ENCODE results near the gene AGR2.
"Not testable (repeated sequence)": the region's sequence is repeated elsewhere in the genome, so short reads cannot be mapped to it uniquely, and the experiment has no call there.

The AGR2 gene

DNA sequence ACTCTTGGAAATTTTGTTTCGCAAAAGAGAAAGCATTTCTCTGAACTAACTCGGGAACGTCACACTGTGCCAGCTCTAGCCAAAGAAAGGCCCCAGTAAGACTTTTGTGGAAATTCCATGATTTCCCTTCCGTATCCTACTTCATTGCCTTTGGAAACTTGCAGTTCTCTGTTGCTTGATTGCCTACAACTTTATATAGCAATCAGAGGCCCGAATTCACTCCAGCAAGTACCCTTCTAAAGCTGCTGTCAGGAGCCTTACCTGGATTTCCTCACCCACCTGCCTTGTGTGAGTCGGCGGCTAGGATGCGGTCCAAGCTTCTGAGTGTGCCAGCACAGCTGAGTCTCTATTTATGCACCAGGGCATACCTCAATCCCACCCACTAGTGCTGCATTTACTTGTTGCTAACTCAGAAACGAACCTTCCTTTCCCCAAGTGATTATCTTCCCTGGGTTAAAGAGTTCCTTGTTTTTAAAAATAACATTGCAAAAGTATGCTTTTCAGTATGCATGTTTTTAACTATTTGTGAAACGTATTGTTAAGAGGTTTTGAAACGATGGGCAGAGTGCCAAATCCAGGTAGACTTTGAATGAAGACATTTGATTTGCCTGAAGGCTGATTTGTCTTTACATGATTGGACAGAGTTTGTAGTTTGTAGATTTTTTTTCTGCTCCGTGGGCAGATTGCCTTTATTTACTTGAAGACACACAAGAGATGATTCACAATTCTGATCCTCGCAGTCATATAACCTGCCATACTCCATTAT is at the start of gene AGR2:
TSS of gene AGR2 (minus strand) at position 326 of the 766 bp plus-strand sequence. CDS start 3,203 bp downstream, outside the sequence.
- no peaks in the 10 kb centered on the region for H3K4me1 Mint-ChIP-seq
- no peak within 1 kb of the TSS for H3K27ac Mint-ChIP-seq
- H3K4me3 Mint-ChIP-seq, result no peak within 1 kb of the TSS
- H3K27me3 Mint-ChIP-seq, result peaks cover 7% of the 10 kb centered on the region
- H3K9me3 Mint-ChIP-seq, result no peaks in the 10 kb centered on the region
- no peaks in the 10 kb centered on the region for H3K36me3 Mint-ChIP-seq

DNA sequence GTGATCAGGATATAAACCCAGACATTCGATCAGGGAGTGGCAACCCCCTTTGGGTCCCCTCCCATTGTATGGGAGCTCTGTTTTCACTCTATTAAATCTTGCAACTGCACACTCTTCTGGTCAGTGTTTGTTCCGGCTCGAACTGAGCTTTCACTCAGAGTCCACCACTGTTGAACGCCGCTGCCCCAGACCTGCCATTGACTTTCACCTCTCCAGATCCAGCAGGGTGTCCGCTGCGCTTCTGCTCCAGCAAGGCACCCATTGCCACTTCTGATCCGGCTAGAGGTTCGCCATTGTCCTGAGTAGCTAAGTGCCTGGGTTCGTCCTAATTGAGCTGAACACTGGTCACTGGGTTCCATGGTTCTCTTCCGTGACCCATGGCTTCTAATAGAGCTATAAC is 48.4 kb upstream of the AGR2 start:
- not testable (repeated sequence) for H3K27ac Mint-ChIP-seq, H3K4me3 Mint-ChIP-seq, H3K9me3 Mint-ChIP-seq, H3K36me3 Mint-ChIP-seq, H3K4me1 Mint-ChIP-seq
- H3K27me3 Mint-ChIP-seq, result peaks cover 10% of the 10 kb centered on the region

DNA sequence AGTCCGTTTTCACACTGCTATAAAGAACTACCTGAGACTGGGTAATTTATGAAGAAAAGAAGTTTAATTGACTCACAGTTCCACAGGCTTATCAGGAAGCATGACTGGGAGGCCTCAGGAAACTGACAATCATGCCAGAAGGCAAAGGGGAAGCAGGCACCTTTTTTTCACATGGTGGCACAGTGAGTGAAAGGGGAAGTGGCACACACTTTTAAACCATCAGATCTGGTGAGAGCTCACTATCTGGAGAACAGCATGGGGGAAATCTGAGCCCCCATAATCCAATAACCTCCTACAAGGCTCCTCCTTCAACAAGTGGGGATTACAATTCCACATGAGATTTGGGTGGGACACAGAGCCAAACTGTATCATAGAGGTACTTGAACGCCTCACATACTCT is 47.0 kb upstream of the AGR2 start:
- Mint-ChIP-seq H3K4me1 (no peaks in the 10 kb centered on the region), H3K27me3 (peaks cover 10% of the 10 kb centered on the region), H3K36me3 (no peaks in the 10 kb centered on the region), H3K9me3 (no peaks in the 10 kb centered on the region), H3K27ac (no peak overlapping the region), H3K4me3 (no peak overlapping the region)

DNA sequence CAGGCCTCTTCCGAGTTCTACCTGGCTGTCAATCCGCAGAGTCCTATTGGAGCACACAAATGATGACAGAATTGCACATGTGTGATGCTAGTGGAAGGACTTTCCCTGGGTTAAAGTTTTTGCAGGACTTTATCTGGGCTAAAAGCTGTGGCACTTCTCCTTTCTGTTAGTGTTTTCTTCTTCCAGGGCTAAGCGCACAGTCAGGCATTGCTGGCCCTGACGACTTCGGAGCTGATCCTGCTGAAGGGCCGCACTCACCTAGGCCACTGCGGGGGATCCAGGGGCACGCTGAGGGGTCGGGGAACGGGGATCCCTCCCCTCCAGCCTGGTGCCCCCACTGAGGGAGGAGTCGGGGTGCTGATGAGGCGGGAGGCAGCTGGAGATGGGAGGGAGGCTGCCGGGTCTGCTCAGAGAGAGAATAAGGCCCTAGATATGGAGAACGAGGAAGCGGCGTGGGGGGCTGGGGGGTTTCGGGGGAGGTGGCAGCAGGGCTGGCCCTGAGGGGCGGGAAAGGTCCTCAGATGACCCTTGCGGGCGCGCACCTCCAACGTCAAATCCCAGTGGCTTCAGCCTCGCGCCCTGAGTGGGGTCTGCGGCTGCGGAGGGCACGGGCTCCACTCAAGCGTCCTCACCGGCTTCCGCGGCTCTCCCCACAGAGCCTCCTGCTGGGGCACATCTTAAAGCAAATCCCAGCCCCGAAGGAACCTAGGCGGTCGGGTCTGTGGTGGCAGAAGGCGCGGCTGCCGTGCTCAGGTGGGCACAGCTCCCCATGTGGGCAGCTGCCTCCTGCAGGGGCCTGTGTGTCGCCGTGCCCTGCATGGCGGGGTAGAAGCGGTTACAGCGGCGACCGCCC is 46.0 kb upstream of the AGR2 start:
- no peak overlapping the region for H3K4me3 Mint-ChIP-seq
- H3K27me3 Mint-ChIP-seq, result peaks cover 10% of the 10 kb centered on the region
- H3K4me1 Mint-ChIP-seq, result no peaks in the 10 kb centered on the region
- H3K36me3 Mint-ChIP-seq, result no peaks in the 10 kb centered on the region
- no peaks in the 10 kb centered on the region for H3K9me3 Mint-ChIP-seq
- H3K27ac Mint-ChIP-seq, result no peak overlapping the region

DNA sequence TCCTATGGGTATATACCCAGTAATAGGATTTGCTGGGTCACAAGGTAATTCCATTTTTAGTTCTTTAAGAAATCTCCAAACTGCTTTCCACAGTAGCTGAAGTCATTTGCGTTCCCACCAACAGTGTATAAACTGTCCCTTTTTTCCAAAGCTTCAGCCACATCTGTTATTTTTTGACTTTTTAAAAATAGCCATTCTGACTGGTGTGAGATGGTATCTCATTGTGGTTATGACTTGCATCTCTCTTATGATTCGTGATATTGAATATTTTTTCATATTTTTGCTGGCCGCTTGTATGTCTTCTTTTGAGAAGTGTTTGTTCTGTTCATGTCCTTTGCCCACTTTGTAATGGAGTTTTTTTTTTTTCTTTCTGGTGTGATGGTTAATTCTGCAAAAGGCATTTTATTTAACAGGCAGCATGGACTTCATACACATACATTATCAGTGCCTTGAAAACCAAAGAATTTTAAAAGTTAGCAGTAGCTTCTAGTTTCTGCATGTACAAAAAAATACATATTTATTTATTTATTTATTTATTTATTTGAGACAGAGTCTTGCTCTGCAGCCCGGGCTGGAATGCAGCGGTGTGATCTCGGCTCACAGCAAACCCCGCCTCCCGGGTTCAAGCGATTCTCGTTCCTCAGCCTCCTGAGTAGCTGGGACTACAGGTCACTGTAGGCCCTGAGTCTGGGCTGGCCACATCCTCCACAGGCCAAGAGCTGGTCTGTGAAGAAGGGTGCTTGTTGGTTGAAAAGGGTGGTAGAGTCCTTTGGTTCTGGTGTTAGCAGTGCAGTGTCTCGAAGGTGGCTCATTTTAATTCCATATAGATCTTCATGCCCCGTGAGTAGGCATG is 44.7 kb upstream of the AGR2 start:
- Mint-ChIP-seq H3K36me3 (no peaks in the 10 kb centered on the region), H3K4me1 (no peaks in the 10 kb centered on the region), H3K27ac (no peak overlapping the region), H3K4me3 (no peak overlapping the region), H3K9me3 (no peaks in the 10 kb centered on the region), H3K27me3 (peaks cover 10% of the 10 kb centered on the region)

DNA sequence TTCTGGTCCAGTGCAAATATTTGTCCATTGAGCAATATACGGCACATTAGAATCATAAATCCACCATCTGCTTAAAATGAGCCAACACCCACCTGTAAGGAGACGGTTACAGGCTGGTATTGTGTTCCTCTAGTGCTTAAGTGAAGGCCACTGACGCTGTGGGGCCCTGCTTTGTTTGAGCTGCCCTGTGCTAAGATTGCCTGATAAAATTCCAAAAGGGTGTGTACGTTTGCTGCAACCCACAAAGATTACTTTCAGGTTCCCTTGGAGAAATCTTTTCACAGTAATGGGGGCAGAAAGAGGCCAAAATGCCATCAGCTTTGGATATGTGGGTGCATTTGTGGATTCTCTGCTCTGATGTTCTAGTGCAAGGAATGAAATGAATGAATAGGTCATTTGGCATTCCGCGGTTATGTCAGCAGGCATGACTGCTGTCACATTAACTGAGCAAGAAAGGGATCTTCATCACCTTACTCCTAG is 42.6 kb upstream of the AGR2 start:
- H3K27me3 Mint-ChIP-seq, result peaks cover 7% of the 10 kb centered on the region
- H3K4me3 Mint-ChIP-seq, result no peak overlapping the region
- no peak overlapping the region for H3K27ac Mint-ChIP-seq

DNA sequence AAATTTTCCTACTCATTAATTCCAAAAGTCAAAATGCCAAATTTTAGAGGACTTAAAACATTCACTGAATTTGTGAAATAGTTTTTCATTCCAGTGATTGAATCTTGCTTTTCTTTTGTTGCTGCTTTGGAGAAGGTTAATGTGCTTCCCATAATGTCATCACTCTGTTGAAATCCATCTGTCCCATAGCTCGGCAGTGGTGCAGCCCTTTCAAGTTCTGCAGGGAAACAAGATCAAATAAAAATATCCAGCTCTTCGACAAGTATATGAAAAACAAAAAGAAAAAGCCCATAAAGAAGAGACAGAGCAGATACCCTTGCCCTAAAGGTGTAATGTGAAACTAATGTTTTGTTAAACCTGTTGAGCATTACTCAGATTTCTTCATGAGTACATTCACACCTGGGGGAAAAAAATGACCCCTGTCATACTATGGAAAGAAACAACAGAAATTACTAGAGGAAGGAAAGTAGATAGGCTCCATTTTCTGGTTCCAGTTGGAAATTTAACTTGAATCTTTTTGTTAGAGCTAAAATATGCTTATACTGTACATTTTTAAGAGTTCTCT is 41.9 kb upstream of the AGR2 start:
- H3K36me3 Mint-ChIP-seq, result no peaks in the 10 kb centered on the region
- H3K27ac Mint-ChIP-seq, result no peak overlapping the region

More for the DNA sequence above, 42.6 kb upstream of the AGR2 start:
- H3K36me3 Mint-ChIP-seq, result no peaks in the 10 kb centered on the region
- no peaks in the 10 kb centered on the region for H3K9me3 Mint-ChIP-seq
- H3K4me1 Mint-ChIP-seq, result no peaks in the 10 kb centered on the region

DNA sequence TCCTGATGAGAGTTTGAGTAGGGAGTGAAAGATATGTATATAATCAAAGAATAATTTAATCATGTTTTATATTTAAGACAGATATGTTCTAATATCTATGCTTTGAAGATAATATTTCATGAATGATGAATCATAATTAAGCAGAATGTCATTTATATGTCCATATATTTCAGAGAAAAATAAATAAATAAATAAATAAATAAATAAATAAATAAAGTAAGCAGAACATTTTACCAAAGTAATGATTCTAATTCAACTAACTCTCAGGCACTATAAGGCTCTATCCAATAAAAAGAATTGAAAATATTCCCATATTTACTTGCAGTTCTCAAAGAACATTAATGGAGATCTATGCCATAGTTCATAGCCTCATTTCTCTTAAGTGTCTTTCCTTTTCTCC is 40.9 kb upstream of the AGR2 start:
- Mint-ChIP-seq H3K36me3 (no peaks in the 10 kb centered on the region), H3K9me3 (no peaks in the 10 kb centered on the region), H3K27me3 (peaks cover 5% of the 10 kb centered on the region), H3K4me1 (no peaks in the 10 kb centered on the region), H3K4me3 (no peak overlapping the region), H3K27ac (no peak overlapping the region)

More for the DNA sequence above, 41.9 kb upstream of the AGR2 start:
- H3K4me3 Mint-ChIP-seq, result no peak overlapping the region
- no peaks in the 10 kb centered on the region for H3K4me1 Mint-ChIP-seq
- no peaks in the 10 kb centered on the region for H3K9me3 Mint-ChIP-seq
- peaks cover 6% of the 10 kb centered on the region for H3K27me3 Mint-ChIP-seq

DNA sequence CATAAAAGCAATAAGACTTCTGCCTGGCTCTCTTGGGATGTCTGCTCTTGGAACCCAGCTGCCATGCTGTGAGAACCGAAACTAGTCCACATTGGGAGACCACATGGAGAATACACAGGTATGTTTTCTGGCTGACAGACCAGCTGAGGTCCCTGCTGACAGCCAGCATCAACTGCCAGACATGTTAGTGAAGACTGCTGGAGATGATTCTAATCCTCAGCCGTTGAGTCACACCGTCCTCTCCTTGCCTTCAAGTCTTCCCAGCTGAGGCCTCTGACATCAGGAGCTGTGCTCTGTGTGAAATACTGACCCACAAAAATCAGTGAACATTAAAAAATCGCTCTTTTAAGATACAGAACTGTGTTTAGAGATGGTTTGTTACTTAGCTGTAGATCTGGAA is 36.9 kb upstream of the AGR2 start:
- no peaks in the 10 kb centered on the region for H3K4me1 Mint-ChIP-seq
- H3K27ac Mint-ChIP-seq, result no peak overlapping the region
- peaks cover 2% of the 10 kb centered on the region for H3K27me3 Mint-ChIP-seq
- H3K4me3 Mint-ChIP-seq, result no peak overlapping the region
- H3K36me3 Mint-ChIP-seq, result no peaks in the 10 kb centered on the region
- no peaks in the 10 kb centered on the region for H3K9me3 Mint-ChIP-seq

DNA sequence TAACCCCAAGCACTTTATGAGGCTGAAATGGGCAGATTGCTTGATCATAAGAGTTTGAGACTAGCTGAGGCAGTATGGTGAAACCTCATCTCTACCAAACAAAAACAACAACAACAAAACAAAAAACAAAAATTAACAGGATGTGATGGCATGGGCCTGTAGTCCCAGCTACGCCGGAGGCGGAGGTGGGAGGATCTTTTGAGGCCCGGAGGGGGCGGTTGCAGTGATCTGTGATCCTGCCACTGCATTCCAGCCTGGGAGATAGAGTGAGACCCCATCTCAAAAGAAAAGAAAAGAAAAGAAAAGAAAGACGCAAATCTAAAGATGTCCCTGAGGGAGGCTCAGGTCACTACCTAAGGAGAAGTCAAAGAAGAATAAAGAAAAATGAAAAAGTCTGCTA is 35.3 kb upstream of the AGR2 start:
- H3K4me3 Mint-ChIP-seq, result no peak overlapping the region
- no peaks in the 10 kb centered on the region for H3K36me3 Mint-ChIP-seq
- no peaks in the 10 kb centered on the region for H3K4me1 Mint-ChIP-seq
- H3K9me3 Mint-ChIP-seq, result no peaks in the 10 kb centered on the region
- H3K27ac Mint-ChIP-seq, result no peak overlapping the region
- peaks cover 2% of the 10 kb centered on the region for H3K27me3 Mint-ChIP-seq

DNA sequence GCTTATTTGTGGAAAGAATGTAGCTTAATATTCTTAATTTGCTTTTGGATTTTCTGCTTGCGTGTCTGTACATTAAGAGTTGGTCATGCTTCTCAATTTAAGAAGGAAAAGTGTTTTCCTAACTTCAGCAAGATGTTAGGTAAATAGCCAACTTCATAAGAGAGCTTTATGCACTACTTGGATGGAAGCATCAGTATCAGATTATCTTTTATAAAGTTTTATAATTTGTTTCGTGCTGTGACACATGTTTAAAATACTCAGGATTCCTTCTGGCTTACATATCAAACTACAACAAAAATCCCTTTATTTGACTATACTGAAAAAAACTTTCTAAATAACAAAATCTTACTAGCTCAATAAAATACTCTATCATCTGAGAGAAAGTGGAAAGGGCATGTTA is 34.8 kb upstream of the AGR2 start:
- H3K9me3 Mint-ChIP-seq, result no peaks in the 10 kb centered on the region
- H3K4me1 Mint-ChIP-seq, result no peaks in the 10 kb centered on the region
- H3K27ac Mint-ChIP-seq, result no peak overlapping the region
- H3K27me3 Mint-ChIP-seq, result peaks cover 2% of the 10 kb centered on the region
- no peak overlapping the region for H3K4me3 Mint-ChIP-seq
- H3K36me3 Mint-ChIP-seq, result no peaks in the 10 kb centered on the region

DNA sequence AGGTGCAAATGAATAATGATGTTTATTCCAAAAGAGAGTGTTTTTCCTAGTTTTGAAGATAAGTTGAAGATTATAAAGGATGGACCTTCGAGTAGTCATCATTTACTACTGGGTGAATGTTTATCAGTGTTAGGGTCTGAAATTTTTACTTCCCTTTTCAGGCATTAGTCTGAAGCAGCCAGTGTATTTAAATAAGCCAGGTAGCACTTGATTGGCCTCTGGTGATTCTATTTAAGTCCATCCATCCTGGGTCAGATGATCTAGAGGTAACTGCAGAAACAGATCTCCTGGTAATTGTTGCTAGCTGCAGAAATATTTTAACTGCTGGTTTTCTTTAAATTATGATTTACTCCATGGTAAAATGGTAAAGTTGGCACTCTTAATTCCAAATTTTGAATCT is 34.1 kb upstream of the AGR2 start:
- H3K36me3 Mint-ChIP-seq, result no peaks in the 10 kb centered on the region
- H3K4me1 Mint-ChIP-seq, result no peaks in the 10 kb centered on the region
- no peak overlapping the region for H3K4me3 Mint-ChIP-seq
- H3K27me3 Mint-ChIP-seq, result peaks cover 3% of the 10 kb centered on the region
- no peak overlapping the region for H3K27ac Mint-ChIP-seq
- no peaks in the 10 kb centered on the region for H3K9me3 Mint-ChIP-seq

DNA sequence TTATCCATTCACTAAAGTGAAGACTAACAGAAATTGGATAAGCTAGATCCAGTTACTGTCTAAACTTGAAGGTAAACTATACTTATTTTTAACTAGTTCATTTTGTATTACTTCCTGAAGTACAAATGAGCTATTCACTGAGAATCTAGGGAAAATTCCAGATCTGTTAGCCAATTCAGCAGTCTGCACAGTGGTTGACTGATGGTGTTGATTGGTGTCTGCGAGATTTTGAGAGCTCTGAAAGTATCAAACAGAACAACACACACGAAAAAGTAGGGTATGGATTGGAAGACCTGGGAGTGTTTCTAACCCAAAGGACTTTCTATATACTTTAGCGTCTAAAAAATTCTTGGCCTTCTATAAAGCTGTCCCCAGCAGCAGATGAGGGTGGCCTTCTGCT is 33.6 kb upstream of the AGR2 start:
- Mint-ChIP-seq H3K4me3 (no peak overlapping the region), H3K36me3 (no peaks in the 10 kb centered on the region), H3K27ac (no peak overlapping the region), H3K4me1 (no peaks in the 10 kb centered on the region), H3K27me3 (peaks cover 3% of the 10 kb centered on the region), H3K9me3 (no peaks in the 10 kb centered on the region)

DNA sequence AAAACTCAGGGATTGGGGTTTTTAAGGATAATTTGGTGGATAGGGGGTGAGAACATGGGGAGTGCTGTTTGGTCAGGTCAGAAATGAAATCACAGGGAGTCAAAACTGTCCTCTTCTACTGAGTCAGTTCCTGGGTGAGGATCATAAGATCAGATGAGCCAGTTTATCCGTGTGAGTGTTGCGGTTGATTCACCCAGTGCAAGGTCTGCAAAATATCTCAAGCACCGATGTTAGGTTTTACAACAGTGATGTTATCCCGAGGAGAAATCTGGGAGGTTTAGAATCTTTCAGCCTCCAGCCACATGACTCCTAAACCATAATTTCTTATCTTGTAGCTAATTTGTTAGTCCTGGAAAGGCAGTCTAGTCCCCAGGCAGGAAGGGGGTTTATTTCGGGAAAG is 31.7 kb upstream of the AGR2 start:
- H3K36me3 Mint-ChIP-seq, result no peaks in the 10 kb centered on the region

DNA sequence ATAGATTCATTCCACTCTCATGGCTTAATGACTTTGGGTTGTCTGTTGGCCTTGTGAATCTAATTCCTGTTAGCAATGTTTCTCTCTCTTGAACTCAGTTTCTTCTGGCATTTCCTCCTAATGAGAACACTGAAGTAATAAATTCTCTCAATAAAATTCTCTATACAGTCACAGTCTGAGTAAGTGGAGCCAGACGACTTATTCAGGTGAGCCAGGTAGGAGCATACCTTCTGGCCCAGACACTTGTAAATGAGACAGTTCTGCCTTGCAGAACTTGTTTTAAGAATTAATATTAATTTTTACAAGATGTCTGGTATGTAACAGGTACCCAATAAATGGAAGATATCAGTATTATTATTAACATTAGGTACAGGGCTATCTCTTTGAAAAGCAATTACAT is 28.6 kb upstream of the AGR2 start:
- Mint-ChIP-seq H3K9me3 (peaks cover 4% of the 10 kb centered on the region), H3K27ac (no peak overlapping the region), H3K36me3 (no peaks in the 10 kb centered on the region), H3K4me3 (no peak overlapping the region), H3K4me1 (no peaks in the 10 kb centered on the region), H3K27me3 (peaks cover 4% of the 10 kb centered on the region)

More for the DNA sequence above, 31.7 kb upstream of the AGR2 start:
- Mint-ChIP-seq H3K27me3 (peaks cover 3% of the 10 kb centered on the region), H3K4me1 (no peaks in the 10 kb centered on the region), H3K4me3 (no peak overlapping the region), H3K27ac (no peak overlapping the region), H3K9me3 (no peaks in the 10 kb centered on the region)

Measured in activated naive CD4-positive, alpha-beta T cell treated with anti-CD3 and anti-CD28 coated beads, Interleukin-2, amount 50 U/mL, for 24 hours (primary cell).